Measurements from ENCODE around the gene TSSK6.

The TSSK6 gene

DNA sequence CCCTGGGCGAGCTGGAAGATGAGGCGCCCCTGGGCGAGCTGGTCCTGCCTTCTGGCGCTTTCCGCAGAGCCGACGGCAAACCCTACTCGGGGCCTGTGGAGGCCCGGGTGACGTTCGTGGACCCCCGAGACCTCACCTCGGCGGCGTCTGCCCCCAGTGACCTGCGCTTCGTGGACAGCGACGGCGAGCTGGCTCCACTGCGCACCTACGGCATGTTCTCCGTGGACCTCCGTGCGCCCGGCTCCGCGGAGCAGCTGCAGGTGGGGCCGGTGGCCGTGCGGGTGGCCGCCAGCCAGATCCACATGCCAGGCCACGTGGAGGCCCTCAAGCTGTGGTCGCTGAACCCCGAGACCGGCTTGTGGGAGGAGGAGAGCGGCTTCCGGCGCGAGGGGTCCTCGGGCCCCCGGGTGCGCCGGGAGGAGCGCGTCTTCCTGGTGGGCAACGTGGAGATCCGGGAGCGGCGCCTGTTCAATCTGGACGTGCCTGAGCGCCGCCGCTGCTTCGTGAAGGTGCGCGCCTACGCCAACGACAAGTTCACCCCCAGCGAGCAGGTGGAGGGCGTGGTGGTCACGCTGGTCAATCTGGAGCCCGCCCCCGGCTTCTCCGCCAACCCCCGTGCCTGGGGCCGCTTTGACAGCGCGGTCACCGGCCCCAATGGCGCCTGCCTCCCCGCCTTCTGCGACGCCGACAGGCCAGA, 29.1 kb upstream of the TSSK6 start:
- DNase-seq, result no peak

- DNase-seq, result no peak
These were observed 28.3 kb upstream of the TSSK6 start for GRCh38 chr19:19543640-19544039.

- no peak for DNase-seq
These were observed 27.8 kb upstream of the TSSK6 start for GRCh38 chr19:19543101-19543500.

DNA sequence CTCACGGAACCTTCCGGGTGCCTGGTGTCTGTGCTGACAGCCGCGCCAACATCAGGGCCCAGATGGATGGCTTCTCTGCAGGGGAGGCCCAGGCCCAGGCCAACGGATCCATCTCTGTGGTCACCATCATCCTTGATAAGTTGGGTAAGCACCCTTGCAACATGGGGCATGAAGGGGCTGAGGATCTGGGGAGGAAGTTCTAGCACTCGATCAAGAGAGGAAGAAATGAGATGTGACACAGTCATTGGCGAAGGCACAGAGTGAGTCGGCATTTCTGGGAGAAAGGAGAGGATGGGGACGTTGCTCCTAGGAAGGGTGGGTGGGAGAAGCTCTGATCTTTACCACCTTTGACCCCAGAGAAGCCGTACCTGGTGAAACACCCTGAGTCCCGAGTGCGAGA, 27.2 kb upstream of the TSSK6 start:
- DNase-seq, result no peak

GRCh38 chr19:19541616-19542015, 26.3 kb upstream of the TSSK6 start:
- no peak for DNase-seq

- DNase-seq, result peak; percentile 71
These were observed 25.6 kb upstream of the TSSK6 start for GRCh38 chr19:19540715-19541515.

DNA sequence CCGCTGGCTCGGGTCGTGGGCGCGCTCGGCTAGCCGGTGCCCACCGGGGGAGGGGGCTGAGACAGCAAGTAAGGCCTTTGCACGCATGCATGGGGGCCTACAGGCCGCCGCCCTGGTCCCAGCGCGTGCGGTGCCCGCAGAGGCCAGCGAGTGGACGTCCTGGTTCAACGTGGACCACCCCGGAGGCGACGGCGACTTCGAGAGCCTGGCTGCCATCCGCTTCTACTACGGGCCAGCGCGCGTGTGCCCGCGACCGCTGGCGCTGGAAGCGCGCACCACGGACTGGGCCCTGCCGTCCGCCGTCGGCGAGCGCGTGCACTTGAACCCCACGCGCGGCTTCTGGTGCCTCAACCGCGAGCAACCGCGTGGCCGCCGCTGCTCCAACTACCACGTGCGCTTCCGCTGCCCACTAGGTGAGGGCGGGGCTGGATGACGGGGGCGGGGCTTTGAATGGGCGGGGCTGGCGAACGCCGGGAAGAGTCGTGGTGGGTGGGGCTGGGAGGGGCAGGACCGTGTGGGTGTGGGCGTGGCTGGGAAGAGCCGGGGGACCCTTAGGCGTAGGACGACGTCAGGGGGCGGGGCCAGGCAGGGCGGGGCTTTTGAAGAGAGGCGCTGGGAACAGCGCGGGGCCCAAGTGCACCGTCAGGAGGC, 24.8 kb upstream of the TSSK6 start:
- DNase-seq, result peak; percentile 60

DNA sequence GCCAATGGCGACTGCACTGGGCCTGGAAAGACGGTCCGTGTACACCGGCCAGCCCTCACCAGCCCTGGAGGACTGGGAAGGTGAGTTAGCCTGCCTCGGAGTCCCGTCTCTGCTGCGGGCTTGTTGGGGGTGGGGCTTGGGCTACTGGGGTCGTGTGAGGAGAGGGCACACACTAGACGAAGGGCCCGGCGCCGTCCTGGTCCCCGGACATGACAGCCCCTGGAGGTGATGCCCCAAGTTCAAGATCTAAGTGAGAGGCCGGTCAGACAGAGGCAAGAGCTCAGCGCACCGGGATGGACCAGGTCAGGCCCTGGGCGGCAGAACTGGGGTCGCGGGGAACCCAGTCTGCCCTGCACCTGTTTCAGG, 24.3 kb upstream of the TSSK6 start:
- DNase-seq, result no peak

DNA sequence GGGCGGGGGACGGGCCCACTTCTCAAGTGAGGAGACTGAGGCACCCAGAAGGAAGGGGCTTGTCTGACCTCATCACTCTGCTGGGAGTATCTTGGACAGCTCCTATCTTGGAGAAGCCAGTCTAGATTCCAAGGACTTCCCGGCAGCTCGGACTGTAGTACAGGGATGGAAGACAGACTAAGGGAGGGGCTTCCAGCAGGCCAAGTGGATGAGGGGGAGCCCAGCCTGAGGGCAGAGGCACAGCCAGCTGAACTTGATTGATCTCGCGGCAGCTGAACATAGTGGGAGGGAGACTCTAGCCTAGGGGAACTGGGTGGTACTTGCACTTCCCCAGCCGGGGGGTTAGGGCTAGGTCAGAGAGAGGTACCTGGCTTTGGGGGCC, 23.4 kb upstream of the TSSK6 start:
- DNase-seq, result no peak

DNA sequence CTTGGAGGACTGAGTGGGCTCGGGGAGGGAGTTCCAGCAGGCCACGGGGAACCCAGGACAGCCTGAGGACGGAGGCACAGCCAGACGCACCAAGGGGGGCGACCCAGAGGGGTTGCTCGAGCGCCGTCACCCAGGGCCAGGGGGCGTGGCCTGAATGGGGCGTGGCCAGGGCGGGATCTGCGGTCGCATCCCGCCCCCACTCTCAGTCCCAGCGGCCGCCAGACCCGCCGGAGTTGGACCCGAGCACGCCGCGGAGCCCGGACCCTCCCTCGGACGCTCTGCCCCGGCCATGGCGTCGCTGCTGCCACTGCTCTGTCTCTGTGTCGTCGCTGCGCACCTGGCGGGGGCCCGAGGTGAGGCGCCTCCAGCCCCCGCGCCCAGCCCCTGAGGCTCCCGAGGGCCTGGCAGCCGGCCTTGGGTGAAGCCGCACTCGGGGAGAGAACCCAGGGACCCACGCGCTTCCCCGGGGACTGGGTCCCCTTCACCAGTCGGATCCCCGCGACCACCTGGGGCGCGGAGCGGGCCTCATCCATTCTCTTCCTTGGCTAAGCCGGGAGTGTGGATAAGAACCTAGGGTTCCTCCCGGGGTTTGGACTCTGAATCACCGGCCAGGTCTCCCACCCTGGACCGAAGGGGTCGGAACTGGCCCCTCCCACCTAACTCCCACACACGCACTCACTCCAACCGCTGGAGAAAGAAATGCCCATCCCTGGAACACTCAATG, 22.9 kb upstream of the TSSK6 start, which contains the start of gene CILP2:
Gene CILP2, plus strand, starts transcription at position 205 of the 724 bp plus-strand sequence. Its CDS starts 85 bp downstream, at position 290.
- DNase-seq, result peak; percentile 42

DNA sequence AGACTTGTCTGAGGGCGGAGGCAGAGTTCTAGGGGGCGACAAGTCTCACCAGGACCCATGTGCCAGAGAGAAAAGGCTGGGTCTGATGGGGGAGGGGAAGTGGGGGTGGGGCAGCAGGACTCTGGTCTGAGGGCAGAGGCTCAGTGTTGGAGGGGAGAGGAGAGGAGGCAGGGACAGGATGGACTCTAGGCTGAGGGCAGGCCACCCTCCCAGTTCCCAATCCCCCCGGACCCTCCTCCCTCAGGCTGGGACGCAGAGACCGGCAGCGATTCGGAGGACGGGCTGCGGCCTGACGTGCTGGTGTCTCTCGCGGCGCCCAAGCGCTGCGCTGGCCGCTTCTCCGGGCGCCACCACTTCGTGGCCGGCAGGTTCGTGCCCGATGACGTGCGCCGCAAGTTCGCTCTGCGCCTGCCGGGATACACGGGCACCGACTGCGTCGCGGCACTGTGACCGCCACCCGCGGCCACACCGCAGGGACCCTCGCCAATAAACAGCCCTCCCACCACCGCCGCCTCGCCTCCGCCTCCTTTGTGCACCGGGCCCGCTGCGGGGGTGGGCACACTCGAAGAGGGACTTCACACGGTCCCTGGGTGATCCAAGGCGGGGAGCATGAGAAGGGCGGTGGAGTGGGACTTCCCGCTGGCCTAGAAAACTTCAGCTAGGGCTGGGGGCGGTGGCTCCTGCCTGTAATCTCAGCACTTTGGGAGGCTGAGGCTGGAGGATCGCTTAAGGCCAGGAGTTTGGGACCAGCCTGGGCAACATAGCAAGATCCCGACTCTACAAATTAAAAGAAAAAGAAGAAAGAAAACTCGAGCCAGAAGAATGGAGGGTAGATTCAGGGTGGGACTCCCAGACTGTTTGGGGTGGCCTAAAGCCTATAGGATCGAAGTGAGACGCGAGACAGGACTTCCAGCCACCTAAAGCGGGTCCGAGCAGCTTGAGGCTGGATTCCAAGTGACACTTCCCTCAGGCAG, 22.0 kb upstream of the TSSK6 start:
- DNase-seq, result no peak

DNA sequence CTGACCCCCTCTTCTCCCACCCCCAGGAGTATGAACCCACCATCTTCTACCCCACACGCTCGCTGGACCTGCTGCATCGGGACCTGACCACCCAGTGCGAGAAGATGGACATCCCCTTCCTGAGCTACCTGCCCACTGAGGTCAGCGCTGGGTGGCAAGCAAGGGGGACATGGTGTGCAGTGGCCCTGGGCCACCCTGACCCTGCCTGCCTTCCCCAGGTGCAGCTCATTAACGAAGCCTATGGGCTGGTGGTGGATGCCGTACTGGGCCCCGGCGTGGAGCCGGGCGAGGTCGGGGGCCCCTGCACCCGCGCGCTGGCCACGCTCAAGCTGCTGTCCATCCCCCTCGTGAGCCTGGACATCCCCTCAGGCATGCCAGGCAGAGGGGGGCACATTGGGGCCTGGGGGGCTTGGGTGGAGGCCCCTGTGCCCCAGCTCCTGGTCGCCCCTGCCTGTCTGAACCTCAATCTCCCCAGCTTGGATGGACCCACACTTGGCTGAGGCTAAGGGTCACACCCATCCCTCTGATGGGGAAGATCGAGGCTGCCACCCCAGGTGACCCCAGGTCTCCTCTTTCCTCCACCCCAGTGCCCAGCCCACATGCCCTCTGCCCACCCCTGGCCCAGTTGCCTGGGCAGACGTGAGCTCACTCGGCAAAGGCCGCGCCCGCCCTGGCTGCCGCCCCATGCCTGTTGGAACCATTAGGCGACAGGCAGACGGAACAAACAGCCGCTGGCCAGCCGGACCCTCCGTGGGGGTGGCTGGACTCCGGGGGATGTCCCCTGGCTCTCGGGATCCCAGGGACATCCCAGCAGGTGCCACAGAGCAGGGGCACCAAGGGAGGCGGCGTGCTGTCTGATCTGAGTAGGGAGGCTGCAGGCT, 20.2 kb upstream of the TSSK6 start:
- DNase-seq, result no peak

DNA sequence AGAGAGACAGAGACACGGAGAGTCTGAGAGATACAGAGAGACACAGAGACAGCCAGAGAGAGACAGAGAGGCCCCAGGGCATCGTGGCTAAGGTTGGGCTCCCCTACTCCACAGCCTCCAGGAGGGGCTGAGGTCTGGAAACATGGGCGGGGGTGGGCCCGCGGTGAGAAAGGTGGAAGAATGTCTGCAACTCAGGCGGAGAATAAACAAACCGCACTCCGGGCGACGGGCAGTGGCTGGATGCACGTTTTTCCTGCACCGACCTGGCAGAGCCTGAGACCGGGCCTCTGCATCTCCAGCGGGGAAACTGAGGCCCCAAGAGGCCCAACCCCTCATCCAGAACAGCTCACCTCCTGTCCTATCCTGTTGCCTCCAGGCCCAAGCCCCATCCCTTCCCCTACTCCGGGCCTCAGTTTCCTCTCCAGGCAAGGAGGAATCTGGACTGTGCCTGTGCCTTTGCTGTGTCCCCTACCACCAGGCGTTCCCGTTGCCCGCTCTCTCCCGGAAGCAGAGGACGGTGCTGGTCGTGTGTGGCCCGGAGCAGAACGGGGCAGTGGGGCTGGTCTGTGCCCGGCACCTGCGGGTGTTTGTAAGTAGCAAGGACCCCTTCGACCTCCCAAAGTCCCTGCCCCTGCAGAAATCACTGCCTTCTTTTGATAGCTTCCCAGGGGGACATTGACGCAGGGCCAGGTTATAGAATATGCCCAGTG, 19.4 kb upstream of the TSSK6 start:
- no peak for DNase-seq

DNA sequence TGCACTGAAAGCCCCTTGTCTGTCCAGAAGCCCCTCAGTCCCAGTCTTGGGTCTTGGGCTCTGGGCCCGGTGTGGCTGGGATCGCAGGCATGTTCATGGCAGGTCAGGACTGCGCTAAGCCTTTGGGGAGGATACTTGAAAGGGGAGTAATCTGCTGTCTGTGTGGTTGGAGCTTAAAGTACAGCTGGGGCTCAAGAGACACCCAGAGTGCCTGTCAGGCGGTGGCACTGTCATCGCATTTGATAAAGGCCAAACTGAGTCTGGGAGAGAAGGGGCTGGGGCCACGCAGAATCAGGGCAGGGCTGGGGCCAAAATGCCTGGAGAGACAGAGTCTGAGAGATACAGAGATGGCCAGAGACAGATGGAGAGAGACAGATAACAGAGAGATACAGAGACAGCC, 18.5 kb upstream of the TSSK6 start:
- no peak for DNase-seq

DNA sequence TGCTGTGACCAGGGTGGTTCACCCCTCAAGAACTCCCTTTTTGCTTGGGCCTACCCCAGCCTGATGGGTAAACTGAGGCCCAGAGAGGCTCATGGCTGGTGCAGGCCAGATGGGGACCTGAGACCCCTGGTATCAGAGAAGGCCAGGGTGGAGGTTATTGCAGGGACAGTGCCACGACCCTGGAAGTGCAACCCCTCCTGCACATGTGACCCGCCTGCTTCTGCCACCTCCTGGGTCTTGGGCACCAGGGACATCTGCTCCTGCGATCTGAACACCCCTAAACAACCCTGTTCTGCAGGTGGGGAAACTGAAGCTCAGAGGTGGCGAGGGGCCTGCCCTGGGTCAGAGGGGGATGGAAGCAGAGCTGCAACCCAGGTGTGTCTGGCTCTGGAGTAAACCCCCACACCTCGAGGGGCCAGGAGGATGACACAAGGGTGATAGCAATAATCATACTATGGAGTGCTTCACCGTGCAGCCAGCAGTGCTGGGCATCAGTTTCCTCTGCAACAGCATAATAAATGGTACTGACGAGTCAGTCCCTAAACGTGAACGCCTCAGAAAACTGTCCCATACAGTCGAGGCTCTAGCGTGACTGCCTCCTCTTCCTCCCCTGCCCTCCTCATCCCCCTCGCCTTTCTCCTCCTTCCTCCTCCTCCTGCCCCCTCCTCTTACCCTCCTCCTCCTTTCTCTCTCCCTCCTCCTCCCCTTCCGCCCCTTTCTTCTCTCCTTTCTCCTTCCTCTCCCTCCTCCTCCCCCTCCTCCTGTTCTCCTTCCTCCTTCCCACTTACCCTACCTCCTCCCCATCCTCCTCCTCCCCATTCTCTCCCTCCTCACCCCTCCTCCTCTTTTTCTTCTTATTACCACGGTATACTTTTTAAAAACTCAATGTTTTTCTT, 17.7 kb upstream of the TSSK6 start:
- no peak for DNase-seq

DNA sequence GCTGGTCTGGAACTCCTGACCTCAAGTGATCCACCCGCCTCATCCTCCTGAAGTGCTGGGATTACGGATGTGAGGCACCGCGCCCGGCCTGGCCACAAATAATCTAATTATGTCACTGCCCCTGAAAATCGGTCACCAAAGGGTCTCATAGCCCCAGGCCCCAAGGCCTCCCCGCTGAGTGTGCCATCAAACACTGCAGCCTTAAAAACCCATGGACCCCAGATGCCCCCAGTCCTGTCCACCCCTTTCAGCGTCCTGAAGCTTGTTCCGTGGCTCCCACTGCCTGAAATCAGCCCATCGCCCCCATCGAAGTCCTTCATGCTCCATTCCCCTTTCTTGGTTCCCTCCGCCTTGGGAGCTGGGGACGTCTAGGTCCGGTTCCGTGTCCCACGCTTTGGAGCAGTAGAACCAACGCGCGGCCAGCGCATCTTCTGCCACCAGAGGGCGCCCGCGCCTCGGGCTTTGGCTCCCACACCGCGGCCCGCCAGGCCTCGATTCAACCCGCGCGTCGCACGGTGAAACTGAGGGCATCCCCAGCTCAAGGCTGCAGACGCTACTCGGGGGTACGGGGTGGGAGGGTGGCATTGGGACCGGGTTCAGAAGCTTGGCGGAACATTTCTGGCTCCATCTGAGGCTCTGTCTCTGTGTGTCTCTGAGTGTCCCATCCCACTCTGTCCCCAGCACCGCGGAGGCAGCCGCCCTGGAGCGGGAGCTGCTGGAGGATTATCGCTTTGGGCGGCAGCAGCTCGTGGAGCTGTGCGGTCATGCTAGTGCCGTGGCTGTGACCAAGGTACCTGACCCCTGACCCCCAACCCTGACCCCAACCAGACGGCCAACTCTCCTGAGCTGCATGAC, 16.8 kb upstream of the TSSK6 start:
- peak; percentile 91 for DNase-seq

GRCh38 chr19:19530889-19531288, 15.5 kb upstream of the TSSK6 start:
- DNase-seq, result no peak

DNA sequence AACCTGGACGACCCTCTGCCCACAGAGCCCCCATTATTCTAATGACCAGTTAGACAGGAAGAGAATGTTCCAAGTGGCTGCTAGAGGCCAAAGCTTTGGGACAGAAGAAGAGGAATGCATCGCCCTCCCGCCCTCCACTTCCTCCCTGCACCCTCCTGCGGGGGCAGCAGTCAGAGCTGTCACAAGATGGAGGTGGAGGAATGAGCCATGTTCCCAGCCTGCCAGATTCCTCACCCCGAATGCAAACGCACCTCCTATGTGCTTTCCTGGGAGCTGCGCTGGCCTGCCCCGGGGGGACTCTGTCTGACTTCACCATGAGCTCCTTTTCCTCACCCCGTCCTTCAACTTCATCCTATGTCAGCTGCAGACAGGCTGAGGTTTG, 15.1 kb upstream of the TSSK6 start:
- DNase-seq, result no peak
